ENCODE measurements around the gene FOXF2.

FOXF2 gene

GRCh38 chr6:1392813-1393640 lies 3.7 kb downstream of the FOXF2 start:
- no peak for DNase-seq

- DNase-seq: no peak
Observed at GRCh38 chr6:1393641-1394283, 4.4 kb downstream of the FOXF2 start.

- DNase-seq: no peak
Observed at GRCh38 chr6:1394514-1395463, 5.4 kb downstream of the FOXF2 start.

- DNase-seq: no peak
Observed at GRCh38 chr6:1395506-1395905, 6.1 kb downstream of the FOXF2 start.

GRCh38 chr6:1395941-1396908 lies 6.8 kb downstream of the FOXF2 start:
- DNase-seq: no peak

- peak; percentile 61 for DNase-seq
Observed at GRCh38 chr6:1396952-1397868, 7.8 kb downstream of the FOXF2 start.

GRCh38 chr6:1399085-1399780 lies 9.9 kb downstream of the FOXF2 start:
- no peak for DNase-seq

GRCh38 chr6:1400126-1400850 lies 10.9 kb downstream of the FOXF2 start:
- no peak for DNase-seq

GRCh38 chr6:1402369-1402768 lies 13.0 kb downstream of the FOXF2 start:
- DNase-seq: no peak

- no peak for DNase-seq
Observed at GRCh38 chr6:1402868-1403267, 13.5 kb downstream of the FOXF2 start.

- DNase-seq: no peak
Observed at GRCh38 chr6:1403851-1404712, 14.7 kb downstream of the FOXF2 start.

GRCh38 chr6:1404713-1405098 lies 15.3 kb downstream of the FOXF2 start:
- DNase-seq: no peak

- DNase-seq: no peak
Observed at GRCh38 chr6:1405221-1405620, 15.8 kb downstream of the FOXF2 start.

- no peak for DNase-seq
Observed at GRCh38 chr6:1406306-1407072, 17.1 kb downstream of the FOXF2 start.

- no peak for DNase-seq
Observed at GRCh38 chr6:1407499-1407990, 18.2 kb downstream of the FOXF2 start.

- no peak for DNase-seq
Observed at GRCh38 chr6:1409774-1410465, 20.5 kb downstream of the FOXF2 start.

GRCh38 chr6:1412901-1413300 lies 23.5 kb downstream of the FOXF2 start:
- no peak for DNase-seq

Measured in amniotic stem cell (primary cell).